Gastroesophageal sphincter (tissue), 4 donors: ENCODE measurements around the gene PNO1. TPM values are rescaled to one million over a fixed set of nuclear protein-coding genes. Genes with fewer than 3 reads are reported as not detected.

Source experiments
- ATAC-seq: fragments of 150-250 bp; one replicate; pipeline ENCODE4 v1.9.1; 2016; ENCODE audit warnings: mild to moderate bottlenecking, moderate library complexity
- H3K27ac ChIP-seq, 4 donors: fragments of 200-600 bp; sonication (generic) in 3 of 4; 1 replicate in 3 of 4; 2 replicates in 1 of 4; pipeline ENCODE4 v1.5.1; 2016 to 2019
- H3K27me3 ChIP-seq: fragments of 200-600 bp; sonication (generic); one replicate; pipeline ENCODE4 v1.5.1; 2019
- H3K36me3 ChIP-seq, 2 donors: fragments of 200-600 bp; sonication (generic); one replicate each; pipeline ENCODE4 v1.5.1; 2019; ENCODE audit warnings: control low read depth in 1 of 2
- H3K4me1 ChIP-seq, 3 donors: fragments of 200-600 bp; sonication (generic); 1 replicate in 2 of 3; 2 replicates in 1 of 3; pipeline ENCODE4 v1.5.1; 2016 to 2019; ENCODE audit warnings: control low read depth in 2 of 3
- H3K4me3 ChIP-seq, 2 donors: fragments of 200-600 bp; sonication (generic); one replicate each; pipeline ENCODE4 v1.5.1; 2019; ENCODE audit warnings: mild to moderate bottlenecking in 1 of 2, moderate library complexity in 1 of 2
- H3K9me3 ChIP-seq, 3 donors: fragments of 200-600 bp; sonication (generic); one replicate each; pipeline ENCODE4 v1.5.1; 2017 to 2019; ENCODE audit warnings: control low read depth in 2 of 3
- CTCF ChIP-seq, 4 experiments: fragments of 200-600 bp in 2 of 4; fragments of 450-650 bp in 2 of 4; sonication (generic) in 1 of 4; IDR thresholded peaks; one replicate each; pipeline ENCODE4 v1.5.1; 2017 to 2019; ENCODE audit warnings: antibody characterized with exemption in 4 of 4, mild to moderate bottlenecking in 2 of 4, moderate library complexity in 2 of 4
- EP300 ChIP-seq: sonication (generic); formaldehyde crosslinking; IDR thresholded peaks from one replicate; pipeline ENCODE4 v1.6.1; 2017; ENCODE audit warnings: antibody characterized with exemption, mild to moderate bottlenecking
- POLR2A ChIP-seq, 2 donors: fragments of 450-650 bp; IDR thresholded peaks; one replicate each; pipeline ENCODE4 v1.6.1; 2017; ENCODE audit warnings: antibody characterized with exemption in 2 of 2, mild to moderate bottlenecking in 2 of 2, moderate library complexity in 1 of 2
- POLR2AphosphoS5 ChIP-seq: sonication (generic); formaldehyde crosslinking; IDR thresholded peaks from one replicate; pipeline ENCODE4 v1.6.1; 2017; ENCODE audit warnings: antibody characterized with exemption
- WGBS, 2 donors: methylation state at CpG; one replicate each; pipeline ENCODE4 v1.1.5; 2018; ENCODE audit warnings: low coverage in 1 of 2; 5-methylcytosine and 5-hydroxymethylcytosine counted together
- total RNA-seq, 4 donors: library from RNA; depleted of rRNA; stranded (reverse); fragments of >200 nt; gene quantifications; one replicate each; pipeline ENCODE4 v1.1.0, GENCODE V29; 2016

PNO1 gene
- total RNA-seq, 4 donors from 2014 or later, result 11.7 to 25.3 (median 19.3) TPM

GRCh38 chr2:68214381-68214780 lies 56.7 kb downstream of the PNO1 start:
- 67 to 80% methylated on average over 5 of the region's 5 CpGs for WGBS, 2 donors
- H3K4me3 ChIP-seq, result no peak overlapping the region
- no peak for ATAC-seq
- no peak for TF ChIP-seq CTCF (IDR thresholded peaks at IDR 0.05)
- TF ChIP-seq EP300, result no peak
- no peak for TF ChIP-seq POLR2AphosphoS5
- TF ChIP-seq POLR2A (IDR thresholded peaks at IDR 0.05), result no peak
- no peak overlapping the region for H3K27ac ChIP-seq
- no peaks in the 10 kb centered on the region for H3K27me3 ChIP-seq
- peaks cover 0 to 13% of the 10 kb centered on the region in 2 donors for H3K36me3 ChIP-seq
- H3K9me3 ChIP-seq, result no peaks in the 10 kb centered on the region
- H3K4me1 ChIP-seq, result peaks cover 9 to 64% (median 16%) of the 10 kb centered on the region in 3 donors

- Histone ChIP-seq H3K9me3 (no peaks in the 10 kb centered on the region), H3K36me3 (peaks cover 0 to 13% of the 10 kb centered on the region in 2 donors), H3K4me1 (peaks cover 9 to 72% (median 22%) of the 10 kb centered on the region in 3 donors), H3K27me3 (no peaks in the 10 kb centered on the region), H3K27ac (no peak overlapping the region), H3K4me3 (no peak overlapping the region)
- no peak for TF ChIP-seq POLR2A (IDR thresholded peaks at IDR 0.05)
- TF ChIP-seq EP300, result no peak
- no peak for TF ChIP-seq POLR2AphosphoS5
- 10 to 27% methylated on average over 2 of the region's 2 CpGs for WGBS, 2 donors
- no peak for ATAC-seq
These were observed 59.0 kb downstream of the PNO1 start for GRCh38 chr2:68216454-68217310.

- 45 to 50% methylated on average over 3 of the region's 3 CpGs for WGBS, 2 donors
These were observed 60.0 kb downstream of the PNO1 start for GRCh38 chr2:68217729-68218128.

GRCh38 chr2:68218343-68218901 lies 60.7 kb downstream of the PNO1 start:
- Histone ChIP-seq H3K27ac (no peak overlapping the region), H3K9me3 (no peaks in the 10 kb centered on the region), H3K4me3 (no peak overlapping the region), H3K36me3 (peaks cover 0 to 8% of the 10 kb centered on the region in 2 donors), H3K27me3 (no peaks in the 10 kb centered on the region), H3K4me1 (peaks cover 9 to 80% (median 25%) of the 10 kb centered on the region in 3 donors)
- no peak for ATAC-seq
- WGBS, 2 donors, result 0 to 41% methylated on average over 1 of the region's 1 CpG
- TF ChIP-seq POLR2A (IDR thresholded peaks at IDR 0.05) (no peak), EP300 (no peak), POLR2AphosphoS5 (no peak), CTCF (IDR thresholded peaks at IDR 0.05) (no peak)

More at GRCh38 chr2:68217729-68218128, 60.0 kb downstream of the PNO1 start:
- no peak for ATAC-seq
- no peaks in the 10 kb centered on the region for H3K9me3 ChIP-seq
- no peak overlapping the region for H3K27ac ChIP-seq
- TF ChIP-seq POLR2A (IDR thresholded peaks at IDR 0.05) (no peak), EP300 (no peak), POLR2AphosphoS5 (no peak), CTCF (IDR thresholded peaks at IDR 0.05) (no peak)
- H3K27me3 ChIP-seq, result no peaks in the 10 kb centered on the region
- H3K4me3 ChIP-seq, result no peak overlapping the region
- H3K36me3 ChIP-seq, result peaks cover 0 to 8% of the 10 kb centered on the region in 2 donors
- H3K4me1 ChIP-seq, result peaks cover 9 to 79% (median 25%) of the 10 kb centered on the region in 3 donors

GRCh38 chr2:68222287-68222686 lies 64.6 kb downstream of the PNO1 start:
- ATAC-seq, result no peak
- WGBS, 2 donors, result 89 to 92% methylated on average over 1 of the region's 1 CpG
- H3K9me3 ChIP-seq, result no peaks in the 10 kb centered on the region
- no peaks in the 10 kb centered on the region for H3K27me3 ChIP-seq
- no peak for TF ChIP-seq POLR2AphosphoS5
- TF ChIP-seq POLR2A (IDR thresholded peaks at IDR 0.05), result no peak
- no peak for TF ChIP-seq CTCF (IDR thresholded peaks at IDR 0.05)
- TF ChIP-seq EP300, result no peak
- no peaks in the 10 kb centered on the region for H3K36me3 ChIP-seq
- no peak overlapping the region for H3K27ac ChIP-seq
- H3K4me1 ChIP-seq, result peaks cover 4 to 84% (median 19%) of the 10 kb centered on the region in 3 donors
- H3K4me3 ChIP-seq, result no peak overlapping the region
